Medulla oblongata (tissue), 1 donor: ENCODE results near the gene ENOX1.

Source experiments
- DNase-seq: peaks from one replicate; pipeline ENCODE4 v3.0.0-alpha.2; 2015; ENCODE audit errors: extremely low spot score

Gene ENOX1

DNA sequence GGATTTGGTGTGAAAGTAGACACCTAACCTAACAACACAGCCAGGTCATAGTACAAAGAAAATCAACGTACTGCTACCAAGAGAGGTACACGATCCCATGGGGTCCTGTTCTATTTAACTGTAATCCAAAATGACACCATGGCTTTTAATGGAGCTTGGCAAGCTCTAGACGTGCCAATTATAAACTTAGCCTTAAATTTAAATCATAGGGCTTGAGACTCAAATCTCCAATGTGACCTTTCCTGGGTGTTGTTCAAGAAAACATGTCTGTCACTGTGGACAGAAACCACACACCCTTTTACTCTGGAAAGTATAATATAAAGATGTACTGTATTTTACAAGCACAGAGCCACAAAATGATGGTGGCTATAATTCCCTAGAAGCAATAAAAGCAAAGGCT, 299.3 kb downstream of the ENOX1 start:
- DNase-seq: no peak

GRCh38 chr13:43484432-43485225, 302.1 kb downstream of the ENOX1 start:
- DNase-seq: peak; percentile 64

- DNase-seq: no peak
Measured at GRCh38 chr13:43483930-43484329, 302.8 kb downstream of the ENOX1 start.

DNA sequence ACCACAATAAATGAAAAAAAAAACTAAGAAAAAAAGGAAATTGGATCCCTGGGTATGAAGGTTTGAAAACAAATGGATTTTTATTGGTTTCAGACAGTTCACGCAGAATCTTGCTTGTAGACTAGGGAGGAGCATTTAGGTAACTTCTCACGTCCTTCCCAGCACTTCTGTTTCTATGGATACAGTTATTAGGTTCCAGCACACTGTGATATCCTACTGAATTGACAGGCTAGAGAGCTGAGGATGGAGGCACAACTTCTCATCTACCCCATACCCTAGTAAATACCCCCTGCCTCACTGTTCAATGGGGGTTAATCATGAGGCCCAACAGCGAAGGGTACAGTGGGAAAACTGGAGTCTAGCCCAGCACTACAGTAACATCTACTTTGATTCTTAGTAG, 304.1 kb downstream of the ENOX1 start:
- DNase-seq: no peak

GRCh38 chr13:43482026-43482425, 304.7 kb downstream of the ENOX1 start:
- DNase-seq: no peak

DNA sequence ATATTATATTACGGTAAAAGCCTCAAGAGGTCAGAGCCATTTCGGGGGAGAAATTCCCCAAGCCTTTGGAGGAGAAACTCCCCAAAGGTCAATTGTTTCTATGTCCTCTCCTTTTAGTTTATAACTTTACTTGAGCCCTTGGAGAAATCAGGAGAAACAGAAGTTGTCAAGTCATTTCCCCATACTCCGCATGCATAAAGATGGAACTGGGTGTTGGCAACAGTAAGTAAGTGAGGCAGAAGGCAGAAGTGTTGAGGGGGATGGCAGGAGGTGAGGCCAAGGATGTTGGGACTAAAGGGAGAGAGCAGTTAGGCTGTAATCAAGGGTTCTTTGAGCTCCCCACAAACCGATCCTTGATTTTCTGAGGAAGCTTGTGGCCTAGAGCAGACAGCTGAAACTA, 307.9 kb downstream of the ENOX1 start:
- no peak for DNase-seq

GRCh38 chr13:43478211-43478610, 308.6 kb downstream of the ENOX1 start:
- no peak for DNase-seq

DNA sequence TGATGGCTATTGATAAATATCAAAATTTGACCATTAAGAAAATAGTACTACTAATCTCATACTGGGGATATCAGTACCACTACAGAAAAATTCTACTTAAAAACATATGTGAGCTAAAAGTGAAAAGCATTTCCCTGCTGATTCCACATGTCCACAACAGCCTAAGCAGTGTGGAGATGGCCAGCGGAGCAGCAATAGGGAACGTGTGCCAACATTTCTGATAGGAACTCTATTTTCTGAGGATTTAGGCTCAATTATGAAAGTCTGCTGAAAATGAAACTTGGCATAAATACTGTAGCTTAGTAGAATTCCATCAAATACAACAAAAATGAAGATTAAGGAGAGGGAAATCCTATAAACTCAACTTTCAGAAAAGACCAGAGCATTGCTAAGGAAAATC, 311.6 kb downstream of the ENOX1 start:
- DNase-seq: no peak

DNA sequence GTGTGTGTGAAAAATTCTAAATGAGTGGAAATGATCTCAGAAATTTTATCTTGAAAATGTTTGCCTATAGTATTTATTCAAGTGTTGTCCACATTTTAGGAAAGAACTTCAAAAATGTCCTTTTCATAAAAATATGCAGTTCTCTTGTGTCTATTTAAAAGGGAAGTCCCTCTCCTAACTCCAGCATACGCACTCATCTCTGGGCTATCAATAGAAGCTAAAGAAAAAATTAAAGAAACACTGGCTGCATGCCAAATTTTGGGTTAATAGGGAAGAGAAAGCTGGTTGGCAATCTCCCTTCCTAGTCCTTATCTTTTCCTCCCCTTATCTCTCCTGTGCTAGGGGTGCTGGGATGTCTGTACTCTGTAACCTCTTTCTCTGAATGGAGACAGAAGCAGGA, 313.3 kb downstream of the ENOX1 start:
- DNase-seq: peak; percentile 46

- no peak for DNase-seq
Measured at GRCh38 chr13:43472980-43473379, 313.8 kb downstream of the ENOX1 start.

DNA sequence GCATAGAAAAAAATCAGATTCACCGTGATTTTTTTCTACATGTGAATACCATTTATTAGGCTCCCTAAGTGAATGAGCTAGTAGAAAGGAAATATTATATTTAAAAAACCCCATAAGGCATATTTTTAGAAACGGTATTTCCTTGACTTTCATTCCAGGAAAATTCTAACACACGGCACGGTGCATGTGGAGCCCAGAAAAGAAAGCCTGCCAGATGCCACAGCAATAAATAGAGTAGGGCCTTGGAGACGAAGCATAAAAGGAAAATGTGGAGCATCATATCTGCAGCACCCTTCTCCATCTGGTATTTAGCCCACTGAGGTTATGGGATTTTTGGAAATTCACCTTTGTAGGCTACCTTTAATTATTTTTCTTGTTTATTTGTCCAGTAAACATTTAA, 314.4 kb downstream of the ENOX1 start:
- DNase-seq: peak; percentile 40

DNA sequence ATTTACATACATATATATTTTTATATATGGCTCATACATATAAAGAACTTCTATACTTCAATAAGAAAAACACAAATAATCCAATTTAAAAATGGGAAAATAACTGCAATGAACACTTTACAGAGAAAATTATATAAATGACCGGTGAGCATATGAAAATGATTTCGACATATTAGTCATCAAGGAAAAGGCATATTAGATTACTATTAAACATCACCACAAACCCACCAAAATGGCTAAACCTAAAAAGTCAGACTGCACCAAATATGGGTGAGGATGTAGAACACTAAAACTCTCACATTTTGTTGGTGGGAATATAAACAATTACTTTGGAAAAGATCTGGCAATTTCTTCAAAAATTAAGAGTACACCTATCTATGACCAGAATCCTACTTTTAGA, 316.2 kb downstream of the ENOX1 start:
- DNase-seq: no peak

- DNase-seq: no peak
Measured at GRCh38 chr13:43469791-43470190, 317.0 kb downstream of the ENOX1 start.

DNA sequence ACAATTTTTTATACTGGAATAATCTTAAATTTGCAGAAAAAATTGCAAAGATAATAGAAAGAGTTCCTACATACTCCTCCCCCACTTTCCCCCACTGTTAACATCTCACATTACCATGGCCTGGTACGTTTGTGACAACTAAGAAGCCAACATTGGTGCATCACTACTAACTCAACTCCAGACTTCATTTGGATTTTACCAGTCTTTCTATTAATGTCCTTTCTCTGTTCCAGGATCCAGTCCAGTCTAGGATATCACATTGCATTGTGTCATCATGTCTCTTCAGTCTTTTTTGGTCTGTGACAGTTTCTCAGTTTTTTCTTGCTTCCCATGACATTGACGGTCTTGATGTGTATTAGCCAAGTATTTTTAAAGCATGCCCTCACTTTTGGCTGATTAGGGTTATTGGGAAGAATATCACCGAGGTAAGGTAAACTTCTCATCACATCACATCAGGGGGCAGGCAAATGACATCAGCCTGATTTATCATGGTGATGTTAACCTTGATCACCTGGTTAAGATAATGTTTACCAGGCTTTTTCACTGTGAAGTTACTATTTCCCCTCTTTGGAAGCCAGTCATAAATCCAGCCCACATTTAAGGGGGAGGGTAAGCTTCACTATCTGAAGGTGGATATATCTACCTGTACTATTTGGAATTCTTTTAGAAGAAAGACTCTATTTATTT, 322.1 kb downstream of the ENOX1 start:
- DNase-seq: no peak

- DNase-seq: peak; percentile 67
Measured at GRCh38 chr13:43448605-43449336, 338.0 kb downstream of the ENOX1 start.

DNA sequence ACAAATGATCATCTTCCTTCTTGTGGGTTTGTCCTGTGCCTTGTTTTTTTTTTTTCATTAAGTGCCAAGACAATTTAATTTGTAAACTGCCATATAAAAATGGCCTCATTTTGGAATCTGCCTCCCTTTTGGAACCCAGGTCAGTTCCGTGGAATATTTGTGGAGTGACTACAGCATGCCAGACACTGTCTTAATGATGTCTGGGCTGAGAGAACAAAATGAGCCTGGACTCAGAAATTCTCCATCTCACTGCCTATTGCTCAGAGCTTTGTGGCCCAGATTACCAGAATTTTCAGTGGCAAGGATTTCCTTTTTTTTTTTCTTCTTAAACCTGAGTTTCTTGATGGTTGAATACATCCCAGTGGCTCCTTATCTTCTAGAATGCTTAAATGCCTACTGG, 340.6 kb downstream of the ENOX1 start:
- DNase-seq: no peak

DNA sequence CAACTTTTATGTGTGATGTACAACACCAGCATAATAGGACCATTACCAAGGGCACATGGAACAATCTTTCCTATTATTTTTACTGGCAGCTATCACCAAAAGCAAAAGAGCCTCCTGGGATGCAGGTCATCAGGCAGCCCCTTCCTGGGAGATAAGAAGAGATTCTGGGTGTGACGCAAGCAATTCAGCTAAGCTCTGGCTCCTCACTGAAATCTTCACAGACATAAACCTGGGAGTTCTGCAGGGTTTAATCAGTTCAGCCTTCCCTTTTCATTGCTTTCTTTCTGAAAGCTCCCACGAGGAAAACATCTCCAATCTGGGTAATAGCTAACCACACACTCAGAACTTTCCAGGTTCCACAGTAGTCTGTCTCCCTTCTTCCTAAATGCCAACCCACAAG, 341.1 kb downstream of the ENOX1 start:
- no peak for DNase-seq

- DNase-seq: no peak
Measured at GRCh38 chr13:43444081-43444480, 342.7 kb downstream of the ENOX1 start.

GRCh38 chr13:43441899-43442499, 344.8 kb downstream of the ENOX1 start:
- no peak for DNase-seq

GRCh38 chr13:43441464-43441863, 345.3 kb downstream of the ENOX1 start:
- no peak for DNase-seq

DNA sequence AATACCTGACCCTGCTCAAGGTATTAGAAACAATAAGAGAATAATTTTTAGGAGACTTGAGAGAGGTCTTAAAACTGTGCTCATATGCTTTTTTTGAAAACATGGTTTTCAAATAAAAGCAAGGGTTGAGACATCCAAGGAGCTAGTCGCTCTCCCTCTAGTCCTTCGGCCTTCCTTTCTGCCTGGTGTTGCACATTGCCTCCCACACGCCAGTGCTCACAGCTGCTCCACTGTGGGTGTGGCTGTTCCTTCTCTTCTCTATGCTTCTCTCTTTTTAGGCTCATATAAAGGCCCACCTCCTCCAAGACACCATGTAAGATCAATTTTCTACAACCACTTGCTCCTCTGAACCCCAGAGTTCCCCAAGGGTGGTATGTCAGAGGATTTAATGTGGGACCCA, 352.6 kb downstream of the ENOX1 start:
- DNase-seq: no peak

- no peak for DNase-seq
Measured at GRCh38 chr13:43433691-43434141, 353.1 kb downstream of the ENOX1 start.
